Measurements from ENCODE around the gene LIN37. TPM values are rescaled to one million over a fixed set of nuclear protein-coding genes. Genes with fewer than 3 reads are reported as not detected.

LIN37 gene
- total and polyA plus RNA-seq, 2 experiments from 2014 or later = 4.3 to 6.8 TPM

DNA sequence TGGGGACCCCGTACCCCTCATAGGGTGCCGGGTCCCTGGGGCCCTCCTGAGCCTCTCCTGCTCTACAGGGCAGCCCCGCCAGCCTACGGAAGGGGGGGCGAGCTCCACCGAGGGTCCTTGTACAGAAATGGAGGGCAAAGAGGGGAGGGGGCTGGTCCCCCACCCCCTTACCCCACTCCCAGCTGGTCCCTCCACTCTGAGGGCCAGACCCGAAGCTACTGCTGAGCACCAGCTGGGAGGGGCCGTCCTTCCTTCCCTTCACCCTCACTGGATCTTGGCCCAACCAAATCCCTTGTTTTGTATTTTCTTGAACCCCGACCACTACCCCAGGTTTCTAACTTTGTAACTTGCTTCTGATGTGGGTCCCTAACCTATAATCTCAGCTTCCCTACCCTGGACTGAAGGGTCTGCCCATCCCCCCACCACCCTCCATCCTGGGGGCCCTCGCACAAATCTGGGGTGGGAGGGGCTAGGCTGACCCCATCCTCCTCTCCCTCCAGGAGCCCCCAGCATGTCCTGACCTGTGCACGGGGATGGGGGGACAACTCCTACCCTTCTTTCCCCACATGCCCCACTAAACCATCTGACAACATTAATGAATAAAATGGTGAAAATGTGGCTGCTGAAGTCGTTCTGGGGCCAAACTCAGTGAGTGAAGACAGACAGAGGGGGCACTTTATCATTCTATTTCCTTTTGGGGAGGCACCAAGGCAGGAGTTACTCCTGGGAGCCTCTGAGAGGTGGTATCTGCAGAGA is 40.0 kb downstream of the LIN37 start:
- H3K4me1 ChIP-seq (ENCODE audit: insufficient read depth) = peaks cover 5% of the 10 kb centered on the region; the same call in 1 of the 2 replicates
- Mint-ChIP-seq H3K27ac (no peak overlapping the region), H3K4me1 (peaks cover 20% of the 10 kb centered on the region), H3K36me3 (ENCODE audit: low read depth) (no peaks in the 10 kb centered on the region; the same call in 2 of the 3 replicates), H3K4me3 (no peak overlapping the region; the same call in 2 of the 3 replicates), H3K9me3 (no peaks in the 10 kb centered on the region), H3K27me3 (ENCODE audit: insufficient read depth, low read depth, poor library complexity) (peaks cover 22% of the 10 kb centered on the region)
- no peak for DNase-seq (ENCODE audit: low spot score)
- H3F3A ChIP-seq (replicated peaks; ENCODE audit: low read depth) = 0 out of 2 replicates have a peak, but pooled peaks cover 4% of the 10 kb centered on the region
- H3K36me3 ChIP-seq (ENCODE audit: insufficient read depth) = no peaks in the 10 kb centered on the region
- TF ChIP-seq POLR2AphosphoS5 (IDR thresholded peaks at IDR 0.05; ENCODE audit: low read depth) = no peak
- no peak for TF ChIP-seq ZNF462 (CRISPR knock-in tag; IDR thresholded peaks at IDR 0.05)
- TF ChIP-seq CREB1 (CRISPR knock-in tag; IDR thresholded peaks at IDR 0.05; ENCODE audit: low read depth) = no peak
- no peak for TF ChIP-seq ETS1 (IDR thresholded peaks at IDR 0.05)
- no peak for TF ChIP-seq NANOG (IDR thresholded peaks at IDR 0.05; ENCODE audit: borderline replicate concordance)
- TF ChIP-seq CTCF (conservative IDR thresholded peaks at IDR 0.05; ENCODE audit: low read depth in 2 of 2) = no peak
- no peak for TF ChIP-seq ZNF114 (CRISPR knock-in tag; IDR thresholded peaks at IDR 0.05)
- no peak for TF ChIP-seq JUNB (IDR thresholded peaks at IDR 0.05; ENCODE audit: unreplicated experiment)
- no peak for TF ChIP-seq EZH2phosphoT487 (IDR thresholded peaks at IDR 0.05; ENCODE audit: unreplicated experiment)
- H2AFZ ChIP-seq = no peak overlapping the region
- no peaks in the 10 kb centered on the region for H3K9me2 ChIP-seq (ENCODE audit: insufficient read depth)
- no peak for ATAC-seq
- no peaks in the 10 kb centered on the region for H3K79me2 ChIP-seq (replicated peaks; ENCODE audit: insufficient read depth)
- no peak overlapping the region for H3K4me3 ChIP-seq
- no peak overlapping the region for H3K4me2 ChIP-seq
- H4K20me1 ChIP-seq (replicated peaks; ENCODE audit: insufficient read depth) = no peaks in the 10 kb centered on the region
- no peaks in the 10 kb centered on the region for H3K27me3 ChIP-seq (ENCODE audit: insufficient read depth)
- H3K27ac ChIP-seq (ENCODE audit: low read depth) = no peak overlapping the region

Data from GM23338 (cell line).